Measurements from ENCODE around the gene CDH4. TPM values are rescaled to one million over a fixed set of nuclear protein-coding genes. Genes with fewer than 3 reads are reported as not detected.

CDH4 gene
- total and polyA plus RNA-seq, 2 of the 4 experiments (the other 2 are of a cell fraction) = 1.6 to 3.5 TPM

- H4K20me1 ChIP-seq (ENCODE audit: insufficient read depth, low read length) = no peaks in the 10 kb centered on the region
- TF ChIP-seq ELK1 (IDR thresholded peaks at IDR 0.05; ENCODE audit: borderline replicate concordance, low read depth, low read length) (no peak), CTCF (conservative IDR thresholded peaks at IDR 0.05; ENCODE audit: low read depth, low read length) (no peak), RAD21 (IDR thresholded peaks at IDR 0.05; ENCODE audit: low read length) (no peak), CEBPB (IDR thresholded peaks at IDR 0.05; ENCODE audit: low read depth, low read length) (no peak)
- intact Hi-C loops (cut with micrococcal nuclease) (no loop called here), in situ Hi-C loops (cut with MboI; ENCODE audit: low sequenced_read_pairs) (no loop called here), dilution Hi-C loops (cut with HindIII; ENCODE audit: low sequenced_read_pairs, unreplicated experiment) (no loop called here)
- H3K9ac ChIP-seq (ENCODE audit: low read depth, low read length) = no peak overlapping the region
- H4K5ac ChIP-seq (ENCODE audit: low read depth, low read length) = no peak overlapping the region
- no peak overlapping the region for H2AK5ac ChIP-seq (ENCODE audit: low read depth, low read length)
- no peak overlapping the region for H2BK20ac ChIP-seq (ENCODE audit: low read depth, low read length)
- no peak overlapping the region for H3K18ac ChIP-seq (ENCODE audit: low read depth, low read length)
- H3K9me1 ChIP-seq (ENCODE audit: insufficient read depth, low read length) = no peaks in the 10 kb centered on the region
- CTCF ChIA-PET = no interaction called here
- no peak for DNase-seq
- POLR2A ChIA-PET (ENCODE audit: unreplicated experiment) = no interaction called here
- no peak overlapping the region for H2AFZ ChIP-seq (replicated peaks; ENCODE audit: low read length, poor library complexity)
- no peak overlapping the region for H3K4me2 ChIP-seq (ENCODE audit: low read depth, low read length)
- WGBS, 2 experiments (ENCODE audit: extremely low coverage in 2 of 2, insufficient read length in 1 of 2) = 88% methylated on average over 3 of the region's 4 CpGs; no CpG with 5 or more reads in 1 of the 2 experiments
- H3K79me1 ChIP-seq (ENCODE audit: low read depth in 1 of 2, low read length in 2 of 2) = no peaks in the 10 kb centered on the region
- H3K9me3 ChIP-seq (ENCODE audit: control insufficient read depth, insufficient read depth, low read length) = peaks cover 8% of the 10 kb centered on the region
- no peak overlapping the region for H2BK15ac ChIP-seq (ENCODE audit: low read depth, low read length)
- H3K4me3 ChIP-seq (ENCODE audit: insufficient read depth, low read depth, low read length) = no peak overlapping the region
- no peak overlapping the region for H2BK120ac ChIP-seq (ENCODE audit: low read depth, low read length)
- no peaks in the 10 kb centered on the region for H3K27me3 ChIP-seq (ENCODE audit: control insufficient read depth, insufficient read depth, low read length)
- no peaks in the 10 kb centered on the region for H3K4me1 ChIP-seq (ENCODE audit: control insufficient read depth, insufficient read depth, low read length)
- no peak overlapping the region for H2BK5ac ChIP-seq (ENCODE audit: low read depth, low read length, poor library complexity, severe bottlenecking)
- no peak overlapping the region for H3K27ac ChIP-seq (ENCODE audit: insufficient read depth, low read length)
- ATAC-seq (ENCODE audit: low read depth) = no peak
- no peaks in the 10 kb centered on the region for H3K36me3 ChIP-seq (ENCODE audit: control insufficient read depth, insufficient read depth, low read length)
- H3K23ac ChIP-seq (ENCODE audit: low read depth, low read length) = no peak overlapping the region
- no peak overlapping the region for H3K4ac ChIP-seq (ENCODE audit: low read depth, low read length)
- H3K14ac ChIP-seq (replicated peaks; ENCODE audit: low read depth, low read length) = no peak overlapping the region
- no peak overlapping the region for H3K56ac ChIP-seq (ENCODE audit: extremely low read depth, insufficient read depth, low read length)
- no peak overlapping the region for H4K91ac ChIP-seq (ENCODE audit: insufficient read depth, low read depth, low read length)
- no peak overlapping the region for H4K8ac ChIP-seq (ENCODE audit: low read depth in 2 of 2, low read length in 2 of 2)
- BruUV-seq (replicated peaks) = no TSS peak
- no peak overlapping the region for H2AK9ac ChIP-seq (replicated peaks; ENCODE audit: low read depth, low read length, poor library complexity)
These were observed 172.1 kb downstream of the CDH4 start for GRCh38 chr20:61424011-61424627.

Data from IMR-90 (cell line).